ENCODE data around the gene CFAP157.

The CFAP157 gene

DNA sequence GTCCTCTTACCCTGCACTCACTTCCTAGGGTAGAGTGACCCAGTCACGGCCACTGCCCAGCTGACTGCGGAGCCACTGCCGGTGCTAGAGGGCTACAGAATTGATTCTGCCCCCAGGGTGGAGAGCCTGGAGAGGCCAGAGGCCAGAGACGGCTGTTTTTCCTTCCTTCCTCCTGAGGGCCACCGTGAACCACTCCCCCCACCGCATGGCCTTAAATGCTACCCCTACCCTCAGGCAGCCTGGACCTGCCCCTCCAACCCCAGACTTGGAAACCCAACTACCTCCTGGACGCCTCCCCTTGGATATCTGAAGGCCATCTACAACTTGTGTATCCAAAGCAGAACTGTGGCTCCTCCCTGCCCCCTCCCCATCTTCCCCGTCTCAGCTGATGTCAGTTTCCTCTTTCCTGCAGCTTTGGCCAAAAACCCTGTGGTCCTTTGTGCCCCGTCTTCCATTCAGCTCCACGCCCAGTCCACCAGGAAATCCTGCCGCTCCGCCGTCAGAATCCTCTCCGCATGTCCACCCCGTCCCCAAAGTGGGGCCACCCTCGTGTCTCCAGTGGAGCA, 55.4 kb downstream of the CFAP157 start:
- no peak for DNase-seq (ENCODE audit: low spot score)

DNA sequence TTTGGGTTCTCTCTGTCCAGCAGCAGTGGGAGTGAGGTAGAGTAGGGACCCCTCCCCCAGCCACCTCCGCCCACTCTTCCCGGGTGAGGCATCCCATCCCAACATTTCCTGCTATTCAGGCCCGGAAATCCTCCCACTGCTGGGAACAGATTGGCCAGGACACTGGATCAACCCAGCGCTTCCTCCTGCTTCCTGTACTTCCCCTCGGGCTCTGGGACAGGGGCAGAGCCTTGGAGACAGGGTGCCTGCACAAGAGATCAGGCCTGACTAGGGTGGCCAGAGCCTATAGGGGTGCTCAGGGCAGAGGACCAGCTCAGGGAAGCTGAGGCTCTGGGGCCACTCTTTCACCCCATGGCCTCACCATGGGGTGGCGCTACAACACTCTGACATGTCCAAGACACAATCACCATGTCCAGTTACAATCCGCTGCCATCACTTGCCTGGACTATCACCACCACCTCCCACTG, 57.2 kb downstream of the CFAP157 start:
- no peak for DNase-seq (ENCODE audit: low spot score)

DNA sequence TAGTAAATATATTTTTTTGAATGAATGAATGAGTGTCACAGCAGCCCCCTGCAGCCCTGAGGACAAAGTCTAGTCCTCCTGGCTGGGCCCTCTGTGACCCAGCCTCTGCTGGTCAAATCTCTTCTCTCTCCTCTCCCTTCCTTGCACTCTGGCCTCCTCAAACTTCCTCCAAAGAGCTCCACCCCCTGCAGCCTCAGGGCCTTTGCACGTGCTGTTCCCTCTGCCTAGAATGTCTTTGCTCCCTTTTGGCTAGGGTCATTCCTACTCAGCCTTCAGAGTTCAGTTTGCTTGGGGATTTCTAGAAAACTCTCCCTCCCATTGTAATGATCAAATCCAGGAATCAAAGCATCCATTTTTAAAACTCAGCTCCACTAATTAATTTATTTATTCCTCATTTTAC, 58.6 kb downstream of the CFAP157 start:
- no peak for DNase-seq (ENCODE audit: low spot score)
